Measurements from ENCODE around the gene RNU6-9.
A peak's percentile ranks its signal among the peaks of the same experiment; 100 is the strongest.
"Not testable (repeated sequence)": the region's sequence is repeated elsewhere in the genome, so short reads cannot be mapped to it uniquely, and the experiment has no call there.

The RNU6-9 gene

GRCh38 chr19:878751-879561 is 14.3 kb upstream of the RNU6-9 start:
- DNase-seq: not testable (repeated sequence)

- DNase-seq: no peak
These were observed 13.4 kb upstream of the RNU6-9 start for GRCh38 chr19:879711-880438.

- no peak for DNase-seq
These were observed 11.8 kb upstream of the RNU6-9 start for GRCh38 chr19:881385-882071.

- no peak for DNase-seq
These were observed 10.3 kb upstream of the RNU6-9 start for GRCh38 chr19:882871-883497.

GRCh38 chr19:883661-884211 is 9.5 kb upstream of the RNU6-9 start:
- no peak for DNase-seq

GRCh38 chr19:884420-885211 is 8.7 kb upstream of the RNU6-9 start:
- no peak for DNase-seq

GRCh38 chr19:885536-886224 is 7.6 kb upstream of the RNU6-9 start:
- DNase-seq: no peak

- DNase-seq: no peak
These were observed 6.2 kb upstream of the RNU6-9 start for GRCh38 chr19:887072-887471.

- DNase-seq: no peak
These were observed 5.7 kb upstream of the RNU6-9 start for GRCh38 chr19:887599-887998.

- DNase-seq: peak; percentile 47
These were observed 4.5 kb upstream of the RNU6-9 start for GRCh38 chr19:888581-889385.

GRCh38 chr19:889662-890295 is 3.5 kb upstream of the RNU6-9 start:
- DNase-seq: no peak

GRCh38 chr19:890831-891230 is 2.5 kb upstream of the RNU6-9 start:
- no peak for DNase-seq

GRCh38 chr19:891421-892200 is 1.7 kb upstream of the RNU6-9 start:
- DNase-seq: not testable (repeated sequence)

- no peak for DNase-seq
These were observed 916 bp upstream of the RNU6-9 start for GRCh38 chr19:892243-892893.

- DNase-seq: no peak
These were observed 3.1 kb downstream of the RNU6-9 start for GRCh38 chr19:896434-896833.

- no peak for DNase-seq
These were observed 3.7 kb downstream of the RNU6-9 start for GRCh38 chr19:896999-897398.

GRCh38 chr19:897442-898039 is 4.3 kb downstream of the RNU6-9 start:
- DNase-seq: no peak

- DNase-seq: no peak
These were observed 5.4 kb downstream of the RNU6-9 start for GRCh38 chr19:898663-899062.

All from T-helper 9 cell (primary cell).